Measurements from ENCODE around the gene DENND5A.

DENND5A gene

GRCh38 chr11:9293646-9294045 is 28.5 kb upstream of the DENND5A start:
- H3K9me3 ChIP-seq (ENCODE audit: low read depth, low read length): no peaks in the 10 kb centered on the region
- no peak overlapping the region for H3K4me3 ChIP-seq
- H3K27ac ChIP-seq: no peak overlapping the region
- peaks cover 40% of the 10 kb centered on the region for H3K36me3 ChIP-seq (ENCODE audit: insufficient read depth, low read length)
- DNase-seq (ENCODE audit: low read depth, low spot score): no peak
- no peak for TF ChIP-seq EZH2 (IDR thresholded peaks at IDR 0.05)
- no peak for TF ChIP-seq FOXP2 (optimal IDR thresholded peaks at IDR 0.05; ENCODE audit: control extremely low read depth, extremely low read length, insufficient read depth)
- H3K9ac ChIP-seq (ENCODE audit: insufficient read length): no peak overlapping the region

- peak overlapping the region; percentile 19; the same call in 1 of the 2 replicates for H3K27ac ChIP-seq
- DNase-seq (ENCODE audit: low read depth, low spot score): no peak
Measured at GRCh38 chr11:9285850-9286587, 20.9 kb upstream of the DENND5A start.

GRCh38 chr11:9280655-9281301 is 15.6 kb upstream of the DENND5A start:
- no peak for TF ChIP-seq POLR2AphosphoS5 (IDR thresholded peaks at IDR 0.05; ENCODE audit: borderline replicate concordance, low read depth, low read length)
- TF ChIP-seq EZH2 (IDR thresholded peaks at IDR 0.05): no peak
- no peak for TF ChIP-seq FOXP2 (optimal IDR thresholded peaks at IDR 0.05; ENCODE audit: control extremely low read depth, extremely low read length, insufficient read depth)
- H3K4me3 ChIP-seq: no peak overlapping the region
- H3K9ac ChIP-seq (ENCODE audit: insufficient read length): no peak overlapping the region
- H3K27ac ChIP-seq: 0 out of 2 replicates have a peak overlapping the region, but pooled peaks have one; percentile 16
- DNase-seq (ENCODE audit: low read depth, low spot score): no peak
- H3K9me3 ChIP-seq (ENCODE audit: low read depth, low read length): no peaks in the 10 kb centered on the region
- peaks cover 39% of the 10 kb centered on the region for H3K36me3 ChIP-seq (ENCODE audit: insufficient read depth, low read length)

More at GRCh38 chr11:9285850-9286587, 20.9 kb upstream of the DENND5A start:
- TF ChIP-seq FOXP2 (optimal IDR thresholded peaks at IDR 0.05; ENCODE audit: control extremely low read depth, extremely low read length, insufficient read depth): no peak
- no peak for TF ChIP-seq EZH2 (IDR thresholded peaks at IDR 0.05)
- TF ChIP-seq POLR2AphosphoS5 (IDR thresholded peaks at IDR 0.05; ENCODE audit: borderline replicate concordance, low read depth, low read length): no peak
- Histone ChIP-seq H3K9ac (ENCODE audit: insufficient read length) (no peak overlapping the region), H3K36me3 (ENCODE audit: insufficient read depth, low read length) (peaks cover 46% of the 10 kb centered on the region), H3K4me3 (no peak overlapping the region), H3K9me3 (ENCODE audit: low read depth, low read length) (no peaks in the 10 kb centered on the region)

GRCh38 chr11:9277176-9277575 is 12.0 kb upstream of the DENND5A start:
- no peak for DNase-seq (ENCODE audit: low read depth, low spot score)
- no peak overlapping the region for H3K4me3 ChIP-seq
- H3K27ac ChIP-seq: no peak overlapping the region
- H3K36me3 ChIP-seq (ENCODE audit: insufficient read depth, low read length): peaks cover 23% of the 10 kb centered on the region
- no peaks in the 10 kb centered on the region for H3K9me3 ChIP-seq (ENCODE audit: low read depth, low read length)
- no peak for TF ChIP-seq FOXP2 (optimal IDR thresholded peaks at IDR 0.05; ENCODE audit: control extremely low read depth, extremely low read length, insufficient read depth)
- no peak for TF ChIP-seq EZH2 (IDR thresholded peaks at IDR 0.05)
- no peak for TF ChIP-seq POLR2AphosphoS5 (IDR thresholded peaks at IDR 0.05; ENCODE audit: borderline replicate concordance, low read depth, low read length)
- no peak overlapping the region for H3K9ac ChIP-seq (ENCODE audit: insufficient read length)

GRCh38 chr11:9276571-9276970 is 11.4 kb upstream of the DENND5A start:
- no peak overlapping the region for H3K9ac ChIP-seq (ENCODE audit: insufficient read length)
- no peak overlapping the region for H3K27ac ChIP-seq
- H3K4me3 ChIP-seq: no peak overlapping the region
- no peak for DNase-seq (ENCODE audit: low read depth, low spot score)
- H3K36me3 ChIP-seq (ENCODE audit: insufficient read depth, low read length): peaks cover 19% of the 10 kb centered on the region
- H3K9me3 ChIP-seq (ENCODE audit: low read depth, low read length): no peaks in the 10 kb centered on the region
- TF ChIP-seq POLR2AphosphoS5 (IDR thresholded peaks at IDR 0.05; ENCODE audit: borderline replicate concordance, low read depth, low read length) (no peak), EZH2 (IDR thresholded peaks at IDR 0.05) (no peak), FOXP2 (optimal IDR thresholded peaks at IDR 0.05; ENCODE audit: control extremely low read depth, extremely low read length, insufficient read depth) (no peak)

- H3K4me3 ChIP-seq: no peak overlapping the region
- peaks cover 6% of the 10 kb centered on the region; the same call in 1 of the 2 replicates for H3K36me3 ChIP-seq (ENCODE audit: insufficient read depth, low read length)
- no peak for TF ChIP-seq FOXP2 (optimal IDR thresholded peaks at IDR 0.05; ENCODE audit: control extremely low read depth, extremely low read length, insufficient read depth)
- no peak for TF ChIP-seq POLR2AphosphoS5 (IDR thresholded peaks at IDR 0.05; ENCODE audit: borderline replicate concordance, low read depth, low read length)
- no peak for TF ChIP-seq EZH2 (IDR thresholded peaks at IDR 0.05)
- no peaks in the 10 kb centered on the region for H3K9me3 ChIP-seq (ENCODE audit: low read depth, low read length)
- no peak overlapping the region for H3K9ac ChIP-seq (ENCODE audit: insufficient read length)
- 0 out of 2 replicates have a peak overlapping the region, but pooled peaks have one; percentile 49 for H3K27ac ChIP-seq
- no peak for DNase-seq (ENCODE audit: low read depth, low spot score)
Measured at GRCh38 chr11:9274499-9275258, 9.5 kb upstream of the DENND5A start.

- TF ChIP-seq FOXP2 (optimal IDR thresholded peaks at IDR 0.05; ENCODE audit: control extremely low read depth, extremely low read length, insufficient read depth): no peak
- TF ChIP-seq EZH2 (IDR thresholded peaks at IDR 0.05): no peak
- TF ChIP-seq POLR2AphosphoS5 (IDR thresholded peaks at IDR 0.05; ENCODE audit: borderline replicate concordance, low read depth, low read length): no peak; the same call in 1 of the 2 replicates
- Histone ChIP-seq H3K9ac (ENCODE audit: insufficient read length) (no peak overlapping the region), H3K4me3 (no peak overlapping the region), H3K27ac (0 out of 2 replicates have a peak overlapping the region, but pooled peaks have one; percentile 25), H3K36me3 (ENCODE audit: insufficient read depth, low read length) (0 out of 2 replicates have a peak, but pooled peaks cover 6% of the 10 kb centered on the region), H3K9me3 (ENCODE audit: low read depth, low read length) (no peaks in the 10 kb centered on the region)
- no peak for DNase-seq (ENCODE audit: low read depth, low spot score)
Measured at GRCh38 chr11:9273376-9274336, 8.5 kb upstream of the DENND5A start.

Data from SK-N-MC (cell line).